ENCODE measurements around the gene CHST11. TPM values are rescaled to one million over a fixed set of nuclear protein-coding genes. Genes with fewer than 3 reads are reported as not detected.

Gene CHST11
- total RNA-seq, 1 experiment from 2014 or later, result 1.1 TPM

- DNase-seq (ENCODE audit: low spot score), result no peak
- BruUV-seq (replicated peaks), result no TSS peak
- CTCF ChIA-PET, result interaction anchor here (0.7 kb wide), 1 partner anchor 214 kb away, joined by 3 read pairs; no protein-coding TSS in a partner anchor
- H3K4me1 ChIP-seq (ENCODE audit: insufficient read depth, low read length, poor library complexity, severe bottlenecking), result no peaks in the 10 kb centered on the region
- H3K4me3 ChIP-seq (ENCODE audit: low read depth, low read length, poor library complexity, severe bottlenecking), result no peak overlapping the region
- H3K27ac ChIP-seq (ENCODE audit: low read depth, low read length, poor library complexity, severe bottlenecking), result no peak overlapping the region
- H3K27me3 ChIP-seq (replicated peaks; ENCODE audit: insufficient read depth, low read depth, low read length, poor library complexity), result no peaks in the 10 kb centered on the region
- TF ChIP-seq CTCF (conservative IDR thresholded peaks at IDR 0.05; ENCODE audit: low read depth, low read length) (no peak), EZH2 (IDR thresholded peaks at IDR 0.05; ENCODE audit: borderline replicate concordance, low read depth, low read length, poor library complexity, severe bottlenecking) (no peak)
- no peaks in the 10 kb centered on the region for H3K36me3 ChIP-seq (ENCODE audit: insufficient read depth, low read length, poor library complexity, severe bottlenecking)
- intact Hi-C loops (cut with micrococcal nuclease; ENCODE audit: unreplicated experiment), result loop anchor here (10.0 kb wide), 1 partner anchor 453 kb away; no protein-coding TSS in a partner anchor
- POLR2A ChIA-PET (ENCODE audit: low non-redundant PET), result no interaction called here
- H3K9me3 ChIP-seq (ENCODE audit: low read depth, low read length, poor library complexity, severe bottlenecking), result no peaks in the 10 kb centered on the region
Measured at GRCh38 chr12:104657726-104658484, 201.2 kb downstream of the CHST11 start.

GRCh38 chr12:104659058-104659457 lies 202.3 kb downstream of the CHST11 start:
- no peak overlapping the region for H3K27ac ChIP-seq (ENCODE audit: low read depth, low read length, poor library complexity, severe bottlenecking)
- intact Hi-C loops (cut with micrococcal nuclease; ENCODE audit: unreplicated experiment), result loop anchor here (10.0 kb wide), 1 partner anchor 454 kb away; no protein-coding TSS in a partner anchor
- POLR2A ChIA-PET (ENCODE audit: low non-redundant PET), result no interaction called here
- no peak for DNase-seq (ENCODE audit: low spot score)
- H3K27me3 ChIP-seq (replicated peaks; ENCODE audit: insufficient read depth, low read depth, low read length, poor library complexity), result no peaks in the 10 kb centered on the region
- H3K36me3 ChIP-seq (ENCODE audit: insufficient read depth, low read length, poor library complexity, severe bottlenecking), result no peaks in the 10 kb centered on the region
- CTCF ChIA-PET, result no interaction called here
- no peak for TF ChIP-seq EZH2 (IDR thresholded peaks at IDR 0.05; ENCODE audit: borderline replicate concordance, low read depth, low read length, poor library complexity, severe bottlenecking)
- no peak for TF ChIP-seq CTCF (conservative IDR thresholded peaks at IDR 0.05; ENCODE audit: low read depth, low read length)
- no peak overlapping the region for H3K4me3 ChIP-seq (ENCODE audit: low read depth, low read length, poor library complexity, severe bottlenecking)
- no TSS peak for BruUV-seq (replicated peaks)
- no peaks in the 10 kb centered on the region for H3K9me3 ChIP-seq (ENCODE audit: low read depth, low read length, poor library complexity, severe bottlenecking)
- H3K4me1 ChIP-seq (ENCODE audit: insufficient read depth, low read length, poor library complexity, severe bottlenecking), result no peaks in the 10 kb centered on the region

- TF ChIP-seq CTCF (conservative IDR thresholded peaks at IDR 0.05; ENCODE audit: low read depth, low read length) (no peak), EZH2 (IDR thresholded peaks at IDR 0.05; ENCODE audit: borderline replicate concordance, low read depth, low read length, poor library complexity, severe bottlenecking) (no peak)
- CTCF ChIA-PET, result no interaction called here
- POLR2A ChIA-PET (ENCODE audit: low non-redundant PET), result no interaction called here
- intact Hi-C loops (cut with micrococcal nuclease; ENCODE audit: unreplicated experiment), result no loop called here
- H3K27me3 ChIP-seq (replicated peaks; ENCODE audit: insufficient read depth, low read depth, low read length, poor library complexity), result no peaks in the 10 kb centered on the region
- H3K27ac ChIP-seq (ENCODE audit: low read depth, low read length, poor library complexity, severe bottlenecking), result no peak overlapping the region
- DNase-seq (ENCODE audit: low spot score), result no peak
- no peaks in the 10 kb centered on the region for H3K36me3 ChIP-seq (ENCODE audit: insufficient read depth, low read length, poor library complexity, severe bottlenecking)
- H3K4me1 ChIP-seq (ENCODE audit: insufficient read depth, low read length, poor library complexity, severe bottlenecking), result no peaks in the 10 kb centered on the region
- no TSS peak for BruUV-seq (replicated peaks)
- no peaks in the 10 kb centered on the region for H3K9me3 ChIP-seq (ENCODE audit: low read depth, low read length, poor library complexity, severe bottlenecking)
- H3K4me3 ChIP-seq (ENCODE audit: low read depth, low read length, poor library complexity, severe bottlenecking), result no peak overlapping the region
Measured at GRCh38 chr12:104662203-104662602, 205.5 kb downstream of the CHST11 start.

Data from A673 (cell line).